Ascending aorta (tissue), 2 donors: ENCODE data around the gene C19orf67. TPM values are rescaled to one million over a fixed set of nuclear protein-coding genes. Genes with fewer than 3 reads are reported as not detected.

Experiments
- DNase-seq, 2 donors: peaks; one replicate each; pipeline ENCODE4 v3.0.0-alpha.2; 2019; ENCODE audit warnings: low spot score in 2 of 2
- H3K27ac ChIP-seq, 2 donors: fragments of 200-600 bp; sonication (generic); one replicate each; pipeline ENCODE4 v1.5.1; 2016 to 2017; ENCODE audit warnings: mild to moderate bottlenecking in 1 of 2
- H3K27me3 ChIP-seq: fragments of 200-600 bp; sonication (generic); one replicate; pipeline ENCODE4 v1.5.1; 2017
- H3K36me3 ChIP-seq, 2 donors: fragments of 200-600 bp; sonication (generic); one replicate each; pipeline ENCODE4 v1.5.1; 2016
- H3K4me1 ChIP-seq, 2 donors: fragments of 200-600 bp; sonication (generic); one replicate each; pipeline ENCODE4 v1.5.1; 2016 to 2017; ENCODE audit warnings: mild to moderate bottlenecking in 1 of 2
- H3K4me3 ChIP-seq, 2 donors: fragments of 200-600 bp; sonication (generic); one replicate each; pipeline ENCODE4 v1.5.1; 2016 to 2017; ENCODE audit warnings: mild to moderate bottlenecking in 1 of 2
- H3K9me3 ChIP-seq, 2 donors: fragments of 200-600 bp; sonication (generic); one replicate each; pipeline ENCODE4 v1.5.1; 2016
- intact Hi-C: fragments of 100-400 bp; cut with DNase I; formaldehyde crosslinking; loops from one replicate; pipeline ENCODE4 v1.15.1; 2023
- total RNA-seq: library from RNA; depleted of rRNA; stranded (reverse); fragments of >200 nt; gene quantifications from one replicate; pipeline ENCODE4 v1.1.0, GENCODE V29; 2016
- TF ChIP-seq, protein P1 (sequence below), 3 experiments: fragments of 200-600 bp in 2 of 3; fragments of 450-650 bp in 1 of 3; sonication (generic) in 2 of 3; IDR thresholded peaks; one replicate each; pipeline ENCODE4 v1.5.1; 2016 to 2019; ENCODE audit warnings: antibody characterized with exemption in 3 of 3, mild to moderate bottlenecking in 1 of 3, moderate library complexity in 1 of 3

Gene C19orf67
- total RNA-seq, 1 donor from 2014 or later = not detected

DNA sequence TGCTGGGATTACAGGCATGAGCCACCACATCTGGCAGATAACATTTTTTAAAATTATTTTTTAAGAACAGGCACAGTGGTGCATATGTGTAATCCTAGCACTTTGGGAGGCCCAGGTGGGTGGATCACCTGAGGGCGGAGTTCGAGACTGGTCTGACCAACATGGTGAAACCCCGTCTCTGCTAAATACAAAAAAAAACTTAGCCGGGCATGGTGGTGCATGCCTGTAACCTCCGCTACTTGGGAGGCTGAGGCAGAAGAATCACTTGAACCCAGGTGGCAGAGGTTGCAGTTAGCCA, 23.1 kb downstream of the C19orf67 start:
- H3K27ac ChIP-seq = no peak overlapping the region
- no peaks in the 10 kb centered on the region for H3K9me3 ChIP-seq
- no peak overlapping the region for H3K4me3 ChIP-seq
- H3K27me3 ChIP-seq = no peaks in the 10 kb centered on the region
- peaks cover 0 to 5% of the 10 kb centered on the region in 2 donors for H3K4me1 ChIP-seq
- TF ChIP-seq, protein P1, sequence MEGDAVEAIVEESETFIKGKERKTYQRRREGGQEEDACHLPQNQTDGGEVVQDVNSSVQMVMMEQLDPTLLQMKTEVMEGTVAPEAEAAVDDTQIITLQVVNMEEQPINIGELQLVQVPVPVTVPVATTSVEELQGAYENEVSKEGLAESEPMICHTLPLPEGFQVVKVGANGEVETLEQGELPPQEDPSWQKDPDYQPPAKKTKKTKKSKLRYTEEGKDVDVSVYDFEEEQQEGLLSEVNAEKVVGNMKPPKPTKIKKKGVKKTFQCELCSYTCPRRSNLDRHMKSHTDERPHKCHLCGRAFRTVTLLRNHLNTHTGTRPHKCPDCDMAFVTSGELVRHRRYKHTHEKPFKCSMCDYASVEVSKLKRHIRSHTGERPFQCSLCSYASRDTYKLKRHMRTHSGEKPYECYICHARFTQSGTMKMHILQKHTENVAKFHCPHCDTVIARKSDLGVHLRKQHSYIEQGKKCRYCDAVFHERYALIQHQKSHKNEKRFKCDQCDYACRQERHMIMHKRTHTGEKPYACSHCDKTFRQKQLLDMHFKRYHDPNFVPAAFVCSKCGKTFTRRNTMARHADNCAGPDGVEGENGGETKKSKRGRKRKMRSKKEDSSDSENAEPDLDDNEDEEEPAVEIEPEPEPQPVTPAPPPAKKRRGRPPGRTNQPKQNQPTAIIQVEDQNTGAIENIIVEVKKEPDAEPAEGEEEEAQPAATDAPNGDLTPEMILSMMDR (IDR thresholded peaks at IDR 0.05) = no peak
- intact Hi-C loops = no loop called here
- DNase-seq = no peak
- no peaks in the 10 kb centered on the region for H3K36me3 ChIP-seq

DNA sequence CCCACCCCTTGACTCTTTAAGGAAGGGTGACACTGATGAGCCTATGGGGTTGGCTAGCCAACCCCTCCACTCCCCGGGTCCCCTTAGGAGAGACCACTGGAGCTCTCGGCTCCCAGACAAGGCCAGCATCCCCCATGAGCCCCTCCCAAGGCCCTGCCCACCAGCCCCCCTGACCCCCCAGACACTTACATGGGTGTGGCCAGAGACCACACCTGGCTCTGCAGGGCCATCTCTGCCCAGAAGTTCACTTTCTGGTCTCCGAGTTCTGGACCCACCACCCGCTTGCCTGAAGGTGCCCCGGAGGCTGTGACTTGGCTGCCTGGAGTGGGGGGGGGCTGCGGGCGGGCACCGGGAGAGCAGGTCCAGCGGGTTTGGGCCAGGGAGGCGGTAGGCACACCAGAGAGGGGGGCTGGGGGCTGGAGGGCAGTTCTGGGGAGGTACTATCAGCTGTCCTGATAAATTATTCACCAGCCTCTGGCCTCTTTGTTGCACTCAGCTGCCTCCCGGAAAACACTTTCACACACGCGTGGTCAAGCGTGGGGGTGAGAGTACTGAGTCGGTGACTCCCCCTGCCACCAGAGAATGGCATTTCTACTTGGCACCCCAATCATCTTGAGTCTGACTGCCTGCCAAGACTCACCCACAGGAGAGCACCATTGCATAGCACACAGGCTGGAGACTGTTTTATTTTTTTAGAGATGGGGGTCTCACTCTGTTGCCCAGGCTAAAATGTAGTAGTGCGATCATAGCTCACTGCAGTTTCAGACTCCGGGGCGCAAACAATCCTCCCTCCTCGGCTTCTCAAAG, 23.6 kb downstream of the C19orf67 start, which contains the start of gene PALM3:
PALM3 (minus strand) TSS at position 326 of the 807 bp plus-strand sequence; CDS start at position 230, 96 bp downstream.
- no peak for DNase-seq
- TF ChIP-seq, protein P1 (IDR thresholded peaks at IDR 0.05) = no peak
- no peak within 1 kb of the TSS for H3K27ac ChIP-seq
- peaks cover 0 to 5% of the 10 kb centered on the region in 2 donors for H3K4me1 ChIP-seq
- intact Hi-C loops = no loop called here
- no peaks in the 10 kb centered on the region for H3K27me3 ChIP-seq
- H3K36me3 ChIP-seq = no peaks in the 10 kb centered on the region
- no peaks in the 10 kb centered on the region for H3K9me3 ChIP-seq
- H3K4me3 ChIP-seq = no peak within 1 kb of the TSS

DNA sequence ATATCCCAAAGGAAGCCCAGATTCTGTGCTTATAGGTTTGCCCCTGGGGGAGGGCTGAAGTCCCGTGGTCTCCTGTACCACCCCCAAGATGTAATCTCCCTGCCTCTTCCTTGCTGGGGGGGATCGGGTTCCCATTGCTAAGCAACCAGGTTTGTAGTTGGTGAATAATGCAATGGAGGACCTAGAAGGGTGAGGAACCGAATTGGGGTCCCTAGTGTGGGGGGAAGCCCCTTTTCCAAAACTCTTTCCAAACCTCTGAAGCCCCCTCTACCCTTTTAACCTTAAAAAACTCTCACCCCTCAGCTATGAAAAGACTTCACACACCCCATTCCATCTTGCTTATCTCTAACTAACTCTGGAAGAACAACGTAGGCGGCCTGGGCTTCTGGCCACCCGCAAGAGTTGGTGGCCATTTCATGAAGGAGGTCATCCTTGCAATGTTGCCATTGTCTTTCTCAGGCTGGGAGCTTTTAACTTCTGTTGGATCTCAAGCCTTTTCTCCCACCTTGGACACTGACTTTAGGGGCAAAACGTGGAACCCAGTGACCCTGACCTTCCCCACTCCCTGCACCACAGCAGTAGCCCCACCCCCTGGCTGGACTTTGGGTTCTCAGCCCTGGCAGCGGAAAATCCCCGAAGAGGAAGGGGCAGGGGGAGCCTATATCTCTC, 24.4 kb downstream of the C19orf67 start:
- Histone ChIP-seq H3K27ac (no peak overlapping the region), H3K4me1 (peaks cover 0 to 5% of the 10 kb centered on the region in 2 donors), H3K27me3 (no peaks in the 10 kb centered on the region), H3K9me3 (no peaks in the 10 kb centered on the region), H3K36me3 (no peaks in the 10 kb centered on the region), H3K4me3 (no peak overlapping the region)
- TF ChIP-seq, protein P1 (IDR thresholded peaks at IDR 0.05) = no peak
- intact Hi-C loops = no loop called here
- no peak for DNase-seq

DNA sequence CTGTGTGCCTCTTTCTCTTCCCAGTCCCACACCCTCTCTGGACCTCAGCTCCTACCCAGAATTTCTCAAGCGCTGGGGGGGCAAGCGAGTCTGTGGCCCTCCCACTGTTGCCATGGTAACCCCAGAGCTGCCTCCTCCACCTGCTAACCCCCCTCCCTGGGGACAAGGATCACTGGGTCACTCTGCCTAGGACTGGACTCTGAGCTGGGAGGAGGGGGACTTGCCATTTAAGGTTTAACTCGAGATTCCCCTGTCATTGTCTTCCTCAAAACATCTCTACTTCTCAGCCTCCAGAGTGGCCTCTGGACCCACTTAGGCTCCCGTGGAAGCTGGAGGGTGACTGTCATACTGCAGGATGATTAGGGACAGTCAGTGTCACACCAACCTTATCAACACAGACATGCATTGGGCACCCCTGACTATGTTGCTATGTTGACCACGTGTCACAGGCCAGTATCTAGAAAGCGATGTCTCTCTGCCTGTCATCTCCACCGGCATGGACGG, 25.9 kb downstream of the C19orf67 start:
- no peaks in the 10 kb centered on the region for H3K27me3 ChIP-seq

DNA sequence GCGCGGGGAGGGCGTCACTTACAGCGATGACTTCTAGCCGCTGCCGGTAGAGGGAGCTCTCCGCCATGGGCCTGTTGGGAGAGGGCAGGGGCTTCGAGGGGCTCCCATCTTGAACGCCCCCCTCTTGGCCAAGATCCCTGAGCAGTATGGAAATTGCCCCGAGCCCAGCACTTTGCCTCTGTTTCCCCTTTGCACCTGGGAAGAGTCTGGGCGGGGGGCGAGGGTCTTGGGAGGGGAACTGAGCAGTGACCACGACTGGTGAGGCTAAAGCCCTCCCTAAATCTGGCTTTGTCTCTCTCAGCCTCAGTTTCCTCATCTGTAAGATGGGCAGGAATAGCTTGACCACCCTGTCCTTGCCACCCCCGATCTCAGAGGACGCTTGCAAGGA, 26.5 kb downstream of the C19orf67 start:
- Histone ChIP-seq H3K36me3 (no peaks in the 10 kb centered on the region), H3K27ac (no peak overlapping the region), H3K9me3 (no peaks in the 10 kb centered on the region), H3K4me3 (no peak overlapping the region), H3K4me1 (peaks cover 0 to 5% of the 10 kb centered on the region in 2 donors), H3K27me3 (no peaks in the 10 kb centered on the region)
- DNase-seq = no peak
- TF ChIP-seq, protein P1 (IDR thresholded peaks at IDR 0.05) = peak in 2 of 3 experiments; percentile 34 to 51
- intact Hi-C loops = no loop called here

More for the DNA sequence above, 25.9 kb downstream of the C19orf67 start:
- DNase-seq = no peak
- intact Hi-C loops = no loop called here
- TF ChIP-seq, protein P1 (IDR thresholded peaks at IDR 0.05) = no peak
- H3K9me3 ChIP-seq = no peaks in the 10 kb centered on the region
- H3K27ac ChIP-seq = no peak overlapping the region
- H3K4me1 ChIP-seq = peaks cover 0 to 5% of the 10 kb centered on the region in 2 donors
- no peaks in the 10 kb centered on the region for H3K36me3 ChIP-seq
- no peak overlapping the region for H3K4me3 ChIP-seq
